ENCODE measurements around the gene PGD. TPM values are rescaled to one million over a fixed set of nuclear protein-coding genes. Genes with fewer than 3 reads are reported as not detected.
"Not testable (repeated sequence)": the region's sequence is repeated elsewhere in the genome, so short reads cannot be mapped to it uniquely, and the experiment has no call there.

PGD gene
- total RNA-seq, 1 donor: 108 TPM

DNA sequence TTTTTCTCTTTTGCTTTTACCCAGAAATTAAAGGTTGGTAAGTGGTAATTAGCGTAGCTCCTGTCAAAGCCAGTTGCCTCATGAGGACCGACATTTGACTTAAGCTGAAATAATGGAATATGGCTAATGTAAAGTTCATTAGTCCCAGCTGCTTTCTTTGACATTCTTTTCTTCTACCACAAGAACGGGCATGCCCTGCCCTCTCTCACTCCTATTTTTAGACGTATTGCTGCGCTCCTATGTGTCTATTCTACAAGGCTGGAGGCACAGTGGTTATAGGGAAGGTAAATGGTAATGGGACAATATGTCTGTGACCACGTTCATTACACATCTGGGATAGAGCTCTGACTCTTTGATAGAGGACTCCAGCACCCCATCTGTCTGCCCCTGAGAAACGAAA is 57.8 kb downstream of the PGD start:
- H3K4me3 ChIP-seq (ENCODE audit: low read depth, low read length): no peak overlapping the region
- TF ChIP-seq, protein P1, sequence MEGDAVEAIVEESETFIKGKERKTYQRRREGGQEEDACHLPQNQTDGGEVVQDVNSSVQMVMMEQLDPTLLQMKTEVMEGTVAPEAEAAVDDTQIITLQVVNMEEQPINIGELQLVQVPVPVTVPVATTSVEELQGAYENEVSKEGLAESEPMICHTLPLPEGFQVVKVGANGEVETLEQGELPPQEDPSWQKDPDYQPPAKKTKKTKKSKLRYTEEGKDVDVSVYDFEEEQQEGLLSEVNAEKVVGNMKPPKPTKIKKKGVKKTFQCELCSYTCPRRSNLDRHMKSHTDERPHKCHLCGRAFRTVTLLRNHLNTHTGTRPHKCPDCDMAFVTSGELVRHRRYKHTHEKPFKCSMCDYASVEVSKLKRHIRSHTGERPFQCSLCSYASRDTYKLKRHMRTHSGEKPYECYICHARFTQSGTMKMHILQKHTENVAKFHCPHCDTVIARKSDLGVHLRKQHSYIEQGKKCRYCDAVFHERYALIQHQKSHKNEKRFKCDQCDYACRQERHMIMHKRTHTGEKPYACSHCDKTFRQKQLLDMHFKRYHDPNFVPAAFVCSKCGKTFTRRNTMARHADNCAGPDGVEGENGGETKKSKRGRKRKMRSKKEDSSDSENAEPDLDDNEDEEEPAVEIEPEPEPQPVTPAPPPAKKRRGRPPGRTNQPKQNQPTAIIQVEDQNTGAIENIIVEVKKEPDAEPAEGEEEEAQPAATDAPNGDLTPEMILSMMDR (IDR thresholded peaks at IDR 0.05; ENCODE audit: insufficient read depth, low read length): no peak
- no peak for DNase-seq (ENCODE audit: low read depth)

DNA sequence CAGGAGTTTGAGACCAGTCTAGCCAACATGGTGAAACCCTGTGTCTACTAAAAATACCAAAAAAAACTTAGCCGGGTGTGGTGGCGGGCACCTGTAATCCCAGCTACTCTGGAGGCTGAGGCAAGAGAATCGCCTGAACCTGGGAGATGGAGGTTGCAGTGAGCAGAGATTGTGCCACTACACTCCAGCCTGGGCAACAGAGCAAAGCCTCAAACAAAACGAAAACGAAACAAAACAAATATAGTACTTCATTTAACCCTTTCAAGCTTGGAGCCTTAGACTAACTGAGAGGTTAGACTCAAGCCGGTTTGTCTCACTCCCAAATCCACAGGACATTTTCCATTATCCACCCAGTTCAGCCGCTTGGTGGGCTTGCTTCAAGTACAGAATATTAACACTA is 58.6 kb downstream of the PGD start:
- not testable (repeated sequence) for H3K4me3 ChIP-seq (ENCODE audit: low read depth, low read length); DNase-seq (ENCODE audit: low read depth)

DNA sequence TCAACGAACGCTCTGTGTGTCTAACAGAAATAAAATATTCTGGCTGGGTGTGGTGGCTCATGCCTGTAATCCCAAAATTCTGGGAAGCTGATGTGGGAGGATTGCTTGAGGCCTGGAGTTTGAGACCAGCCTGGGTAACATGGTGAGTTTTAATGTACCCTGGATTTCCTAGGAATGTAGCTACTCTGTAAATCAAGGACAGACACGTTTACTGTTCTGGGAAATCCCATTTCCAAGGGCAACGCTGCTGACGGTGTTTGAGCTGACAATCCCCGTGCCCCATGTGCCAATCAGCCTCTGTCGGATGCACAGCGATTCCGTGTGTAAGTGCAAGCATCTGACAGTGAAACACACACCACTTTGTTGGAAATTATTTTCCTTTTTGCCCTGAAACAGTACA is 59.0 kb downstream of the PGD start:
- no peak overlapping the region for H3K4me3 ChIP-seq (ENCODE audit: low read depth, low read length)
- DNase-seq (ENCODE audit: low read depth): no peak
- TF ChIP-seq, protein P1 (IDR thresholded peaks at IDR 0.05; ENCODE audit: insufficient read depth, low read length): no peak

DNA sequence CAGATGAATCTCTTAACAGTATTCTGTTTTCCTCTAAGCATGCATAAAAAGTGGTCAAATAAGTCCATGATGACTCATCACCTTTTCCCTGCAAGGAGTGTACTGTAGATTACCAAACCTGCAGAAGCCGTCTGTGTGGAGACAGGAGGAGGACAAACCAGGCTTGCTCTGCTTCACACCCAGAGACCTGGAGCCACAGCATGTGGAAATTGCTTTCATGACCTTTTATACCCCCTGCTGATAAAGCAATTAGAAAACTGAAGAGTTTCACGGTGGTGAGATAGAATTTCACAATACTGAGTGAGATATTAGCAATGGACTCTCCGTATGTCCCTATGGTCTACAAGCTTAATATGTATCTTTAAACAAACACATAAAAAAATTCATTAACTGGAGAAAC is 60.3 kb downstream of the PGD start:
- no peak overlapping the region for H3K4me3 ChIP-seq (ENCODE audit: low read depth, low read length)
- peak; percentile 66 for DNase-seq (ENCODE audit: low read depth)
- TF ChIP-seq, protein P1 (IDR thresholded peaks at IDR 0.05; ENCODE audit: insufficient read depth, low read length): no peak

DNA sequence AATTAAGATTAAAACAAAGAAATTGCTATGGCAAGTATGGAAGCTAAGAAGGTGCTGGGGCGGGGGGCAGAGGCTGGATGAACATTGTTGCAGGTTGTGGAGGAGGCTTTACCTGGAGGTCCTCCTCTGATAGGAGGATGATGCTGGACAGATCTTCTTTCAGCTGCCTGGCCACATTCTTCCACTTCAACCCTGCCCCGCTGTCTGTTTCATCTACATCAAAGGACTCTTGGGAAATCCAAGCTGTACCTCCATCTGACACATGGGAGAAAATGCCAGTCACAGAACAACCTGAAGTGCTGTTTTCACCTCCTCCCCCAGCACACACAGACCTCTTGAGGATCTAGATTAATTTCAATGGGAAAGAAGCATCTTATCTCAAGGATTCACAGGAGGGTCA is 68.2 kb downstream of the PGD start:
- no peak overlapping the region for H3K4me3 ChIP-seq (ENCODE audit: low read depth, low read length)
- TF ChIP-seq, protein P1 (IDR thresholded peaks at IDR 0.05; ENCODE audit: insufficient read depth, low read length): no peak
- DNase-seq (ENCODE audit: low read depth): no peak

DNA sequence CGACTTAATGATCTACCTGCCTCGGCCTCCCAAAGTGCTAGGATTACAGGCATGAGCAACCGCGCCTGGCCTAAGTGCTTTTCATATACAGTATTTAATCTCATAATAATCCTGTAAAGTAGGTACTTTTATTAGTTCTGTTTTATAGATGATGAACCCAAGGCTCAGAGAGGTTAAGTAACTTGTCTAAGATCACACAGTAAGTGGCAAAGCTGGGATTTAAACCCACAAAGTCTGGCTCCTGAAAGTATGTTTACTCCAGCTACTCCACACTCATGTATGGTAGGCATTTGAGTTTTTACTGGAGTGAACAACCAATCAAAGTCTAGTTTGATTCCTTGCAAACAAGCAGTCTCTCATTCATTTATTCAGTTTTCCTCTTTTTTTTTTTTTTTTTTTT is 71.2 kb downstream of the PGD start:
- H3K4me3 ChIP-seq (ENCODE audit: low read depth, low read length): no peak overlapping the region
- TF ChIP-seq, protein P1 (IDR thresholded peaks at IDR 0.05; ENCODE audit: insufficient read depth, low read length): no peak

More for the DNA sequence above, 71.2 kb downstream of the PGD start:
- DNase-seq (ENCODE audit: low read depth): no peak

Other genes with a start within 250 kb of the PGD start
- 34.8 and 45.5 TPM in 2 replicates for gene KIF1B, start 188.5 kb upstream of the PGD start, total RNA-seq (ENCODE audit: low replicate concordance)
- 11.0 and 25.8 TPM in 2 replicates for gene CENPS, start 31.4 kb downstream of the PGD start, total RNA-seq (ENCODE audit: low replicate concordance)
- gene CORT, start 51.0 kb downstream of the PGD start, total RNA-seq (ENCODE audit: low replicate concordance): 0.36 TPM in 1 of 2 replicates, not detected in the other
- 23.1 and 36.6 TPM in 2 replicates for gene DFFA, start 73.5 kb downstream of the PGD start, total RNA-seq (ENCODE audit: low replicate concordance)
- gene PEX14, start 75.9 kb downstream of the PGD start, total RNA-seq (ENCODE audit: low replicate concordance): 8.3 and 12.2 TPM in 2 replicates